GM19351 (cell line): ENCODE results near the gene ELOF1.
A peak's percentile ranks its signal among the peaks of the same experiment; 100 is the strongest.
"Not testable (repeated sequence)": the region's sequence is repeated elsewhere in the genome, so short reads cannot be mapped to it uniquely, and the experiment has no call there.

Source experiments
- ATAC-seq: cut with Tn5 transposase; IDR thresholded peaks from one replicate; pipeline ENCODE4 v1.9.1; 2021; ENCODE audit warnings: mild to moderate bottlenecking, moderate library complexity; ENCODE audit not compliant: unreplicated experiment

ELOF1 gene

DNA sequence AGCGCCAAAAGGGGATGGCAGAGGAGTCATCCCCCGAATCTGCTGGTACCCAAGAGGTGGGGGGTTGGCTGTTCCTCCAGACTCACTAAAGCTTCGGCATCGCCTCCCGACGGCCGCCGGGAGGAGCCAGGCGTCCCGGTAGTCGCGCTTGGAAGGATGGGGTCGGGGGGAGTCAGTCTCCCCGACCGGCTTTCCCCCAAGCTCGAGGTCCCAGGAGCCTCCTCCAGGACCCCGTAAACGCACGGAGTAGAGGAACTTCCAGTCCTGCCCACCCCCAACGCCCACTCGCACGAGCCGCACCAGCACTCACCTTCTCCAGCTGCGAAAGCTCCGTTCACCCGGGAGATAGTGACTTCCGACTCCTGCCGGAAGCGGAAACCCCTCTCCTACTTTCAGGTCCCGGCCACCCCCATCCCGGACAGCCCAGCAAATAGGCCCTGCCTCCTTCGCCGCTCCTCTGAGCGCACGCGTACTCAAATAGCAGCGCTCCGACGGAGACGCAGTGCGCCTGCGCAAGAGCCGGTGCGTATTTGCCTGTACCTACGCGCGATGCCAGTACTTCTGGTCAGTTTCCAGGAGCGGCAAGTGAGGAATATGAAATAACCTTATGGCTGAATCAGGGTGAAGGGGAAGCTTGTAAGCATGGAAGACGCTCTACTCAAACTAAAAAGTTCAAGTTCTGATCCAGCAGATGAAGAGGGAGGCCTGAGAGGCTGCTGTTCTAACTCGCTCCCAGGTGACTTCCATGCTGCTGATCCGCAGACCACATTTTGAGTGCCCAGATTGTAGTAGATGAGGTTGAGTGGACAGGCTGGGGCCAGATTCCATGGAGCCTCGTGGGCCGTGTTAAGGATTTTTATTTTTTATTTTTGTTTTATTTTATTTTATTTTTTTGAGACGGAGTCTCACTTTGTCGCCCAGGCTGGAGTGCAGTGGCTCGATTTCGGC is at the start of gene ELOF1:
Gene ELOF1, minus strand, starts transcription at position 350 of the 948 bp plus-strand sequence. CDS start 4,883 bp downstream, outside the sequence.
- ATAC-seq, result peak; percentile 75

DNA sequence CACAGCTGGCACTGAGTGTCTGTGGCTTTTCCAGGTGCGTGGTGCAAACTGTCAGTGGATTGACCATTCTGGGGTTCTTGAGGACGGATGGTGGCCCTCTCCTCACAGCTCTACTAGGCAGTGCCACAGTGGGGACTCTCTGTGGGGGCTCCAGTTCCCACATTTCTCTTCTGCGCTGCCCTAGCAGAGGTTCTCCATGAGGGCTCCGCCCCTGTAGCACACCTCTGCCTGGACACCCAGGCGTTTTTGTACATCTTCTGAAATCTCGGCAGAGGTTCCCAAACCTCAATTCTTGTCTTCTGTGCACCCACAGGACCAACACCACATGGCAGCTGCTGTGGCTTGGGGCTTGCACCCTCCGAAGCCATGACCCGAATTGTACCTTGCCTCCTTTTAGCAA is 47.5 kb upstream of the ELOF1 start:
- no peak for ATAC-seq

DNA sequence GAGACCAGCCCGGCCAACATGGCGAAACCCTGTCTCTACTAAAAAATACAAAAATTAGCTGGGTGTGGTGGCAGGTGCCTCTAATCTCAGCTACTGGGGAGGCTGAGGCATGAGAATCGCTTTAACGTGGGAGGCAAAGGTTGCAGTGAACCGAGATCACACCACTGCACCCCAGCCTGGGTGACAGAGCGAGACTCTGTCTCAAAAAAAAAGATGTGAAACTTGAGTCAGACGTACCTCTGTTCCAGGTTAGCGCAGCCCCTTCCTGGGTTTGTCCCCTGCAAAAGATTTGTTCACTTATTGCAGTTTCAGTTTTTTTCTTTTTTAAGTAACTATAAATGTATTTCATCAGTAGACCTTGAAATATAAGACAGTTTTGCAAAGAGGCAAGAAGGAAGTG is 40.7 kb upstream of the ELOF1 start:
- not testable (repeated sequence) for ATAC-seq

DNA sequence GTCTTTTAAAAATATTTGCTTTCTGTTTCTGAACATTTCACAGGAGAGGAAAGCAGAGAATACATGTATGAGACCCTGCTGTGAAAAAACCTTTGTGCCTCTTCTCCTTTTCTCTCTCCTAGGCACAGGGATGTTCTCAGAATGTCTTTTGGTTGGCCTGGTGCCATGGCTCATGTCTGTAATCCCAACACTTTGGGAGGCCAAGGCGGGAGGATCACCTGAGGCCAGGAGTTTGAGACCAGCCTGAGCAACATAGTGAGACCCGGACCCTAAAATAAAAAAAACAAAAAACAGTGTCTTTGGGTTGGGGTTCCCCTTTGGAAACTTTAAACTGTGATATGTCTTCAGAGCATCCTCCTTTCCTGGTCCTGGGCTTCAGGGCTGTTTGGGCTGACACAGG is 39.7 kb upstream of the ELOF1 start:
- ATAC-seq, result no peak

DNA sequence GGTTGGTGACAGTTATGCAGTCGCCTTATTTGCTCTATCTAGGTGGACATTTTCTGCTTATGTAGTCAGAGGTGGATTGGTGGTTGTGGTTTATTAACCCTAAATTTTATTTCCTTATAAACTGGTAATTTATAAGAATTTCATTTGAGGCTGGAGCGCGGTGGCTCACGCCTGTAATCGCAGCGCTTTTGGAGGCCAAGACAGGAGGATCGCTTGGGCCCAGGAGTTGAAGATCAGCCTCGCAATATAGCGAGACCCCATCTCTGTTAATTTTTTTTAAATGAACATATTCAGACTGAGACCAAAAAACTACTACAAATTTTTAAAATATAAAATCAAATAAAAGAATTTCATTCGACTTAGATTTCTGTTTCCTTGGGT is 39.1 kb upstream of the ELOF1 start:
- no peak for ATAC-seq

DNA sequence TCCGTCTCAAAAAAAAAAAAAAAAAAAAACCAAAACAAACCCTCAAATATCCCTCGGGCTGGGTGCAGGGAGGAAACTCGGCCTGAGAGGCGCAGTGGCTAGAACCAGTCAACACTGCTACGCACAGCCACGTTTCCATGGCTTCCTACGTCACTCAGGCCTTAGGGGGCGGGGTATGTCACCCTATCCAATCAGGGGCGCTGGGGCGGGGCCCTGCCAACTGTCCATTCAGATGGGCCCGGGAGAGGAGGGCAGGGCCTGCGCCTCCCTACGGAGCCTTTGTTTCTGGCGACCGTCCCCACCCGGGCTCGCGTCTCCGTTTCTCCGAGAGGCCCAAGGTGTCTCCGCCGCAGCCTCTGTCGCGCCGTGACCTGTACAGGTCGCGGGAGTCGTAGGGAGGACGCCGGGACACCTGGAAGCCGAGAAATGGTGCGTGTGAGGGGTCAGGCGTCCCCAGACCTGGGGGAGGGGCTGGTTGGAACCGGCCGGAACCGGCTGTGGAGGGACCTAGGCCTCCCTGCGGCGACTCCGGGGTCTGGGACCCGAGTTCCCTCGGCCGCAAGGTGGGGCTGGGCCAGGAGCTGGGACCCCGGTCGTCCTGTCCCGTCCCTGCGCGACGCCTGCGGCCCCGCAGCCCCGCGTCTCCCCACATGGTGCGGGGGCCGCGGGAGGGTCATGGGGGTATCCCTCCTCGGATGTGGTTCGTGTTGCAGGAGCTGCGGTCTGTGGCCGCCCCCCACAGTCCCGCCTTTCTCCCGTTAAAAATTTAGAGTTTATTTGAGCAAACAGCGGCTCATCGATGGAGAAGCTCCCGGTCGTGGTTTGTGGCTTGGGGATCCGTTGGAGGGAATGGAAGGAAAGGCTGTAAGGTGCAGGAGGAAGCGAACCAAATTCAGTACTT is 38.4 kb upstream of the ELOF1 start, which contains the start of gene ZNF627:
Gene ZNF627, plus strand, starts transcription at position 282 of the 901 bp plus-strand sequence. Its CDS starts 145 bp downstream, at position 427.
- ATAC-seq, result peak; percentile 98

DNA sequence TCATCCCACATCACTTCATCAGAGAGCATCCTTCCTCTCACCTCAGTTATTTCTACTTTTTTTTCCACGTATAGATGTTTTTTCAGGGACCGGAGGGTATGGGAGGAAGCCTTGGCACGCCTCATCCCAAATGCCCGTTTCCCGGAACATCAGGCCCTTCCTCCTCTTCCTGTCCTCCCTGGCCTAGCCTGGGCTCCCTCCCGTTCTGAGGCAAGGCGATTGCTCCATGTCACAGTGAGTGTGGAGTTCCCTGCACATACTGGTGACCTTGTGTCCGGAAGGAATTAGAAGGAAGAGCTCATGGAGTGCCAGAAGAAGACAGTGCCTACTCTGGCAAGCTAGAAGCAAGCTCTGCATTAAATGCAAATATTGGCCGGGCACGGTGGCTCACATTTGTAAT is 37.1 kb upstream of the ELOF1 start:
- no peak for ATAC-seq

DNA sequence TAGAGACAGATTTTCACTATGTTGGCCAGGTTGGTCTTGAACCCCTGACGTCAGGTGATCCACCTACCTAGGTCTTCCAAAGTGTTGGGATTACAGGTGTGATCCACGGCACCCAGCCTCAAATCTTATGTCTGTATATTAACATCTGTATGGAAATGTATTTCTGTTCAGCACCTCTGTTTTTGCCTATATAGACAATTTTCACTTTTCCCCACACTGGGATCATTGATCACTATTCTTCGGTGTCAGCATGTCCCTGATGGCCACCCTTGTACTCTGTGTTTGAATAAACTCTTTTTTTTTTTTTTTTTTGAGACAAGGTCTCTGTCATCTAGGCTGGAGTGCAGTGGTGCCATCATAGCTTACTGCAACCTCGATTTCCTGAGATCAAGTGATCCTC is 35.1 kb upstream of the ELOF1 start:
- no peak for ATAC-seq

DNA sequence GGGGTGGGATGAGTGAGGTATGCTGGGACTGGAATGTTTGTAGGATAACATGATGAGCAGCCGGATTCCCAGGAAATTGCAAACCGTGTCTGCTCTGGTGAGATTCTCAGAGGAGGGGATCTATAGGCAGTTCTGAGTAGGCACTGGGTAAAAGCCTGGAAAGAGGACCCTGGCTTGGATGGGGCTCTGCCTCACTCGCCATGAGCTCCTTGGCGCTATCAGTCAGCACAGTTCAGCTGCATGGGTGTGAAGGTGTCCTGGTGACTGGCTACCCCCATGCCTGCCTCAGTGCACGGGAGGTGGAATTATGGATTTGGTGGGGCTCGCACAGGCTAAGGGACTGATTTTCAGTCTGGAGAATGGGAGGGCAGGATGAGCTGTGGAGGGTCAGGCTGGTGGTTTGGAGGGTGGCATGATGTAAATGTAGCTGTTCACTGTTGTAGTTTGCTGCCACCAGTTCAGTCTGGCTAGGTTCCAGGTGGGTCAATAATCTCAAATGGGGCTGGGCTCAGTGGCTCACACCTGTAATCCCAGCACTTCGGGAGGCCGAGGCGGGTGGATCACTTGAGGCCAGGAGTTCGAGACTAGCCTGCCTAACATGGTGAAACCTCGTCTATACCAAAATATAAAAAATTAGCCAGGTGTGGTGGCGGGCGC is 29.1 kb upstream of the ELOF1 start:
- no peak for ATAC-seq

DNA sequence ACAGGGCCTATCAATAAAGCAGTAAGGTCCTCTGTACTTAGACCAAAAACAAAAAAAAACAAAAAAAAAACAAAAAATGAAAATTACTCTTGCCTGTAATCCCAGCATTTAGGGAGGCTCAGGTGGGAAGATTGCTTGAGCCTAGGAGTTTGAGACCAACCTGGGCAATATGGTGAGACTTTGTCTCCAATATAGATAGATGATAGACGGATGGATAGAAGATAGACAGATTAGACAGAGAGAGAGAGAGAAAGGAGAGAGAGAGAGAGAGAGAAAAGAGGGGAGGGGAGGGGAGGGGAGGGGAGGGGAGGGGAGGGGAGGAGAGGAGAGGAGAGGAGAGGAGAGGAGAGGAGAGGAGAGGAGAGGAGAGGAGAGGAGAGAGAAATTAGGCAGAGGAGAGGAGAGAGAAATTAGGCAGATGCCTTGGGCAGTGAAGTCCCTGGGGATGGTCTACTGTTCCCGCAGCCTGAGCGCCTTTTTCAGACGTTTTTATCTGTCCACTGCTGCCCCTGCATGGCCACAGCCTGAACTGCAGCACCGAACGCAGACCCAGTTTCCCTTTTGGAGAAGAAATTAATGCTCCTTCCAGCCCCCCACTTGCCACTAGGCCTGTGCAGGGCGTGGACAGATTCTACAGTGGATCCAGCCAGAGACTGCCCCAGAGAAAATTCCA is 28.4 kb upstream of the ELOF1 start:
- no peak for ATAC-seq

DNA sequence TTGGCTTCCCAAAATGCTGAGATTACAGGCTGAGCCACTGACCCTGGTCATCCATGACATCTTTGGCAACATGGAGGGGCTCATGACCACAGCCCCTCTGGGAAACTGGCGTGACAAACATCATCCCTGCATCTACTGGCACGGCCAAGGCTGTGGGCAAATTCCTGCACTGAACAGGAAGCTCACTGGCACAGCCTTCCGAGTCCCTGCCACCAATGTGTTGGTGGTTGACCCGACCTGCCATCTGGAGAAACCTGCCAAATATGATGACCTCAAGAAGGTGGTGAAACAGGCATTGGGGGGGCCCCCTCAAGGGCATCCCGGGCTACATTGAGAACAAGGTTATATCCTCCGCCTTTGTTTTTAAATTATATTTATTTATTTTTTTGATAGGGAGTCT is 27.3 kb upstream of the ELOF1 start:
- ATAC-seq, result no peak

DNA sequence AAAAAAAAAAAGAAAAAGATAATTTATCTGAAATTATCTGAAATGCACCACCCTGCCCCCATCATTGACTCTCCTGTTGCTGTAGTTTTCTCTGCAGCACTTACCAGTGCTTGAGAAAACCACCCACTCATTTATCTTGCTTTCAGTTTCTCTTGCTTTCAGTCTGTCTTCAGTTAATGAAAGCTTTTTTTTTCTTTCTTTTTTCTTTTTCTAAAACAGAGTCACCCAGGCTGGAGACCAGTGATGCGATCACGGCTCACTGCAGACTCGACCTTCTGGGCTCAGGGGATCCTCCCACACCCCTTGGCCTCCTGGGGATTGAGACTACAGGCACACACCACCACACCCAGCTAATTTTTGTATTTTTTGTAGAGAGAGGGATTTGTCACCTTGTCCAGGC is 22.7 kb upstream of the ELOF1 start:
- peak; percentile 70 for ATAC-seq

DNA sequence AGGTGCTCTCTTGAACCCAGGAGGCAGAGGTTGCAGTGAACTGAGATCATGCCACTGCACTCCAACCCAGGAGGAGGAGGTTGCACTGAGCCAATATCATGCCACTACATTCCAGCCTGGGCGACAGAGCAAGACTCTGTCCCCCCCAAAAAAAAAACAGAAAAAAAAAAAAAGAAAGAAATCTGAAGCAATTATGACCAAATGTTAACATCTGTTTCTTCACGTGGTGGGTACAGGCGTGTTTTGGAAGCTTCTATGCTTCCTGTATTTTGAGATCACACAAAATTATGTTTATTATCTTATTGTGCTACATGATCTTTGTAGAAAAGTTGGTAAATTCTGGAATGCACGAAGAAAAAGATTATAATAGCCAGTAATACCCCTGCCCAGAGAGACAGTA is 21.1 kb upstream of the ELOF1 start:
- no peak for ATAC-seq

DNA sequence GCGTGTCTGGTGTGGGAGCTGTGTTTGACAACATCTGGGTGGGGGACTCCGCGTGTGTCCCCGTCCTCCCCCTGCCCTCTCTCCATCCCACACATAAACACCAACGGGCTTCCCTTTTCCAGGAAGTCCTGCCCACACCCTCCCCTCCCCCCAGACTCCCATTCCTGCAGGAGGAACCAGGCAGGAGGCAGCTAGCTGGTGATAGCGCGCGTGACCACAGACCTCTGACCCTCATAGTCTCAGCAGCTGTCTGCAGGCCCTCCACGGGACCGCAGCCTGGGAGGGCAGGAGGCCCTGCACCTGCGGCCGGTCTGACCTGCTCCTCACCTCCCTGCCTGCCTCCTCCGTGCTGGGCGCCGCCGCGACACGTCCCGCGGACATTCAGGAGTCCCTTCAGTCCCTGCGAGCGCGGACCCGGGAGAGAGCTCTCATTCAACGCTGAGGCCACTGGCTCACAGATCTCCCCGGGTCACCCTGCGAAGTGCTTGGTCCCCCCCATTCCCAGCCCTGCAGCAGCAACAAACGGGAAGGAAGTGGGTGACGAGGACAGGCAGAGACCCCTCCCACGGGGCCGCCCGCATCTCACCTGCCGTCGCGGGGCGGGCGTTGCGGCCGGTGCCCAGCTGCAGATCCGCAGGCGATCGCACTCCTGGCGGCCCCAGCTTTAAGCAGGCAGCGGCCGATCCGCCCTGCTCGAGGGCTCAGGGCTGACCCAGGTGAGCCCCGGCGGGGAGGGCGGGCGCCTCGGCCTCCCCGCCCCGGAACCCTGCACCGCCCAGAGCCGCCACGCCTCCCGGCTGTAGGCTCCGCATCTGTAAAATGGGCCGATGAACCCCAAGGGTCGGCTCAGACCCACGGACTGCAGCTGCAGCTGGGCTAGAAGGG is 19.5 kb upstream of the ELOF1 start:
- ATAC-seq, result no peak

DNA sequence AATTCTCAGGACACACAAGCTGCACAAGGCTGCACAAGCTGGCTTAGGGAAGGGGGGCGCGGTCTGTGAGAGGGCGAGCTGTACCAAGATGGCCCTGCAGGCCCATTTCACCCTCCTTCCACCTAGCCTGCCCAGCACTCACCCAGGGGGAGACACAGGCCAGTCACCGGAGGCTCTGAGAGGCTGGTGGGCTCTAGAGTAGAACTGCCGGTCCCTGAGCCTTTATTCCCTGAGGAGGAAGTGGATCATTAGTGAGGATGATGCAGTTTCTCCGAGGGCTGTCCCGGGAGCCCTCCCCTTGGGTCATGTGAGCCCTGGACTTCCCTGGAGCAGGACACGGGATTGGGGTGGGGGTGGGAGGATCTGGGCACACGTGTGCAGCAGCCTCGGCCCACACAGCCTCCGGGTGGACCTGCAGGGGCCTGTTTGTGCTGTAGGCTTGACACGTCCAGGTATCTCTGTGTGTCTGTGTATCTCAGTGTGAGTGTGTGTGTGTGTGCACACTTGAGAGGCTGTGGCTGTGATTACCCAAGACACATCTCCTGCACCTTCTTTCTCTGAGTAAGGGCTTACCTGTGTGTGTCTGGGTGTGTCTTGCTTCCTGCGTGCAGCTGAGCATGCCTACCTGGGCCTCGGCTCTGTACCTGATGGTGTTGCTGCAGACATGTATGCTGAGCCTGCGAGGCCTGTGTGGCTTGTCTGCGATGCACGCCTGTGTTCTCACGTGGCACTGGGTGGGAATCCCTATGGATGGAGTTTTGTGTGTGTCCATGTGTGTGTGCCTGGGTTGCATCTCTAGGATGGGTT is 18.6 kb upstream of the ELOF1 start, which contains the start of gene ACP5:
Gene ACP5, minus strand, starts transcription at position 195 of the 807 bp plus-strand sequence. CDS start 328 bp downstream, outside the sequence.
- ATAC-seq, result no peak

DNA sequence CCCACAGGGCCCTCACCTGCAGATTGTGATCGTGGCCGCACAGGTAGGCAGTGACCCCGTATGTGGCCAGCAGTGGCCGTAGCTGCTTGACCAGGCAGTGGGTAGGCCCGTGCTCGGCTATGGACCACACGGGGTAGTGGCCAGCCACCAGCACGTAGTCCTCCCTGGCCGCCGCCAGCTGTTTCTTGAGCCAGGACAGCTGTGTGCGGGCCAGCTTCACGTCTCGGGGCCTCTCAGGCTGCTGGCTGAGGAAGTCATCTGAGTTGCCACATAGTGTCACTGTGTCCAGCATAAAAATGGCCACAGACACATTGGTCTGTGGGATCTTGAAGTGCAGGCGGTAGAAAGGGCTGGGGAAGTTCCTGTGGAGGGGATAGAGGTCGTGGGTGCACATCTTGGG is 17.2 kb upstream of the ELOF1 start:
- ATAC-seq, result no peak

DNA sequence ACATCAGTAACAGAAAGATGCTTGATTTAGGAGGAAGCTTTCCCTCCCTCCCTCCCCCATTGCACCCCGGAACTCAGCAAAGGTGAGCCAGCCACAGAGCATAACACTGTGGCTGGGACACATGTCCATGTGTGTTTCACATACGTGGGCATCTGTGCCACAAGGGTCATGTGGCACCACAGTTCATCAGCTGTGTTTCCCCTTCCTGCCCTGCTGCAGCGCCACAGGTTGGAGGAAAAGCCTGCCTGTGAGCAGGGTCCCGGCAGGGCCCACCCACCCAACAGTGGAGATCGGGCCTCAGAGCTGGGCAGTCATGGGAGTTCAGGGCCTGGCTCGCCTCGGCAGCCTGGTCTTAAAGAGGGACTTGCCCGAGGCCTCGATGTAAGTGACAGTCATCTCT is 15.7 kb upstream of the ELOF1 start:
- ATAC-seq, result no peak

DNA sequence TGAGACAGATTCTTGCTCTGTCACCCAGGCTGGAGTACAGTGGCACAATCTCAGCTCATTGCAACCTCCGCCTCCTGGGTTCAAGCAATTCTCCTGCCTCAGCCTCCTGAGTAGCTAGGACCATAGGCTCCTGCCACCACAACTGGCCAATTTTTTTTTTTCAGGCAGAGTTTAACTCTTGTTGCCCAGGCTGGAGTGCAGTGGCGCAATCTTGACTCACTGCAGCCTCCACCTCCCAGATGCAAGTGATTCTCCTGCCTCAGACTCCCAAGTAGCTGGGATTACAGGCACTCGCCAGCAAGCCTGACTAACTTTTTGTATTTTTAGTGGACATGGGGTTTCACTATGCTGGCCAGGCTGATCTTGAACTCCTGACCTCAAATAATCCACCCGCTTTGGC is 14.7 kb upstream of the ELOF1 start:
- not testable (repeated sequence) for ATAC-seq

DNA sequence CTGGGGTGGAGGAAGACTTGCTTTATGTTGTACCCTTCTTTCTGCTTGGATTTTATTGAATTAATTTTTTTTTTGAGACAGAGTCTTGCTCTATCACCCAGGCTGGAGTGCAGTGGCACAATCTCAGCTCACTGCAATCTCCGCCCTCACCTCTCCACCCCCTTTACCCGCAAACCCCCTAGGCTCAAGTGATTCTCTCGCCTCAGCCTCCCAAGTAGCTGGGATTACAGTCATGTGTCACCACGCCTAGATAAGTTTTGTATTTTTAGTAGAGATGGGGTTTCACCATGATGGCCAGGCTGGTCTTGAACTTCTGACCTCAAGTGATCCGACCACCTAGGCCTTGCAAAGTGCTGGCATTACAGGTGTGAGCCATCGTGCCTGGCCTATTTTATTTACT is 14.3 kb upstream of the ELOF1 start:
- ATAC-seq, result not testable (repeated sequence)
